Activated gamma-delta T cell treated with Interleukin-2 at 50 U/mL for 16 hours (primary cell): Measurements from ENCODE around the gene HOXD4.

ENCODE experiments used
- DNase-seq: peaks from one replicate; pipeline ENCODE4 v3.0.0-alpha.2; 2020

The HOXD4 gene

GRCh38 chr2:176151442-176152287, at the start of gene HOXD4:
TSS of gene HOXD4 (plus strand) at chr2:176151550. CDS start at chr2:176151634, 84 bp downstream.
- DNase-seq = no peak

DNA sequence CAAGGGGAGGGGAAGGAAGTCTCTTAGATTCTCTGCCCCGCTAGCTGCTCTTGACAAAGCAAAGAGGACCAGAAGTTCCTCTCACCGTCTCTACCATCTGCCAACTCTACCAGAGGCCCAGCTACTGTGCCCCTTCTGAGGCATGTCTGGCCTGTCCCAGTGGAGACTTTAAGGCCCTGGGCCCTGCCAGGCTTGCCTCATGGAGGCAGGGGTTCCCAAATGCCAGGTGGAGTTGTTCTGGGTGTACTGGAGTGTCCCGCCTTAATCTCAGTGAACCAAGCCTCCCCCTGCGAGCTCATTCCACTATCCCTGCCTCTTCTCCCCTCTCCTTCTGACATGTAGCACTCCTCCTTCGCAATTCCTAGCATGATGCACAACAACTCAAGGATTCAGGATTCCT, 49.5 kb upstream of the HOXD4 start:
- DNase-seq = no peak

DNA sequence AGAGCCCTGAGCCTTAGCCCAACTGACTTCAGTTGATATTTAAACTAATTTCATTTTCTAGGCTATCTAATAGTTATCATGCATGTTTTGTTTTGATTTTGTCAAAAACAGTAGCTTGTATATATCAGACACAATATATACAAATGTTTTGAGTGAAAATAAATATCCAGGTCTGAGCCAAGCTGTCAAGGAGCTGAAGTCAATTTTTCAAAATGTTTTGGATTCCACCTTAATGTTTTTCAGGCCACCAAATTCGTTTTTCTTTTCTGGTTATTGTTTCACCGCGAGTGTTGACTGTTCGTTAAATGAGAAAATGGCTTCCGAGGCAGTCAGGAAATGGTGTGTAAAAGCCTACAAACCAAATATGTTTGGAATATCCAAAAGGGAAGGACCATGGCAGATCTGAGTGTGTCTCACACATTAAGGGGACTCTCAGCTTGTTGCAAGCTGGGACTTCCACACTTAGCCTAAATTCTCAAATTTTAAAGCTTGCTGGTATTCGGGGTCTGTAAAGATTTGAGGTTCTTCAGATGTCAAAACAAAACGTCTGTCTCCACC, 49.0 kb upstream of the HOXD4 start:
- DNase-seq = no peak

- no peak for DNase-seq
These were observed 48.2 kb upstream of the HOXD4 start for GRCh38 chr2:176103194-176103593.

- DNase-seq = no peak
These were observed 47.5 kb upstream of the HOXD4 start for GRCh38 chr2:176103742-176104315.

DNA sequence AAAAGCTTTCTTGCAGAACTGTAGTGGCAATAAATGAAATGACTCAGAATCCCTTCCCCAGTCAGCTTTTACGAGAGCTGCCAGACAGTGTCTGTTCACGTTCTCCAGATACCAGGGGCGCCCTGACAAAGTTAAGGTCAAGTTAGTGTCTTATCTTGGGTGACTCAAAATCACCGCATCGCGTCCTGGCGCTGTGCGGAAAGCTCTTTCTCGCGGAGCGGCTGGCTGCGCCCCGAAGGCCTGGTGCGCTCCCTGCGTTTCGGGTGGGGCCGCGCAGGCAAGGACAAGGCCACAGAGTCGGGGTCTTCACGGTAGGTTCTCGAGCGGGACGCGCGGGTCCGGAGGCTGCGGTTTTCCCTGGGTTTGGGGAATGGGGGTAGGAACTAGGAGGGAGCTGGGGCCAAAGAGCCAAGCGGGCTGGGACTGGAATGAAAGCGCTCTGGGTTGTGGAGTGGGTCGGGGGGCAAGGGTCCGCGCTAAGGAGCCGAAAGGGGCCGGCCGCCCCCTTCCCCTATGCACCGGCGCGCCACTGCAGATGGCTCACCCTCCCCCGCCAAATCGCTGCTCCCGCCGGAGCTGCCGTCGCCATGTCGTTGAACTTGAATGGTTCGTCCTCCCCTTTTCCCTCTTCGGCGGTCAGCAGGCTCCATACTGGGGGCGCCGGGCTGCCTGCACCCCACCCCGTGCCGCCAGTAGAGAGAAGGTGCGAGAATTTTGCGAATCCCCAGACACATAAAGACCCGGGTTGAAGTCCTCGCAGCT, 46.9 kb upstream of the HOXD4 start:
- DNase-seq = no peak

GRCh38 chr2:176105078-176105729, 46.1 kb upstream of the HOXD4 start:
- no peak for DNase-seq

DNA sequence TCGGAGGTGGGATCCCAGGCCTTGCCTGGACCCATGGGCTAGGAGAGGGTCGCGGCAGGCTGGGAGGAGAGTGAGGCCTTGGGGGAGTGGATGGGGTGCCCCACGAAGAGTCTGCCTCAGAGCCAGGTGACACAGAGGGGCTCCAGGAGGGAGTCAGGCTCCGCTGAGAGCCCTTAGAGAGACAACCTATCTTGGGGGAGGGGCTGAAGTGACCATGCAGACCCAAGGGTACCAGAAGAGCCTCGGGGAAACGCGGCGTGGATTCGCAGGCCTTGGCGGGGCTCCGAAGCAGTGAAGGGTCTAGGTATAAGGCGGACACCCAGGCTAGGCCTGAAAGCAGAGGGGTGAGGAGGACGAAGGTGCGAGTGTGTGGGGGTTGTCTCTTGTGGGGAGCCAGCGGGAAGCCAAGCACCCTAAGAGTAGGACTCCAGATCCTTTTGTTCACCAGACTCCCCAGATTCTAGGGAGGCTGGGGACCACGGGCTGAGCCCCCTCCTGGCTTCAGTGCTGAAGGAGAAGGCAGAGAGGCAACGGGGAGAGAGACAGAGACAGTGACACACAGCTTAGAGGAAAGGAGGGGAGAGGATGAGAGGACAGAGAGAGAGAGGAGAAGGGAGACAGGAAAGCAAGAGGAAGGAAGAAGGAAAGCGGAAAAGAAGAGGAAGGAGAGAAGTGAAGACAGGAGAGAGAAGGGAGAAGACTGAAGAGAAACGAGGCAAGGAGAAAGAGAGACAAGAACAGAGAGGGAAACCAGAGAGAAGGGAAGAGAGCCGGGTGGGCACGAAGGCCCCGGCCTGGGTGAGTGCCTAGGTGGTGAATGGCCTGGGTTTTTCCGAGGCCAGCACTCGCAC, 45.4 kb upstream of the HOXD4 start:
- DNase-seq = no peak

DNA sequence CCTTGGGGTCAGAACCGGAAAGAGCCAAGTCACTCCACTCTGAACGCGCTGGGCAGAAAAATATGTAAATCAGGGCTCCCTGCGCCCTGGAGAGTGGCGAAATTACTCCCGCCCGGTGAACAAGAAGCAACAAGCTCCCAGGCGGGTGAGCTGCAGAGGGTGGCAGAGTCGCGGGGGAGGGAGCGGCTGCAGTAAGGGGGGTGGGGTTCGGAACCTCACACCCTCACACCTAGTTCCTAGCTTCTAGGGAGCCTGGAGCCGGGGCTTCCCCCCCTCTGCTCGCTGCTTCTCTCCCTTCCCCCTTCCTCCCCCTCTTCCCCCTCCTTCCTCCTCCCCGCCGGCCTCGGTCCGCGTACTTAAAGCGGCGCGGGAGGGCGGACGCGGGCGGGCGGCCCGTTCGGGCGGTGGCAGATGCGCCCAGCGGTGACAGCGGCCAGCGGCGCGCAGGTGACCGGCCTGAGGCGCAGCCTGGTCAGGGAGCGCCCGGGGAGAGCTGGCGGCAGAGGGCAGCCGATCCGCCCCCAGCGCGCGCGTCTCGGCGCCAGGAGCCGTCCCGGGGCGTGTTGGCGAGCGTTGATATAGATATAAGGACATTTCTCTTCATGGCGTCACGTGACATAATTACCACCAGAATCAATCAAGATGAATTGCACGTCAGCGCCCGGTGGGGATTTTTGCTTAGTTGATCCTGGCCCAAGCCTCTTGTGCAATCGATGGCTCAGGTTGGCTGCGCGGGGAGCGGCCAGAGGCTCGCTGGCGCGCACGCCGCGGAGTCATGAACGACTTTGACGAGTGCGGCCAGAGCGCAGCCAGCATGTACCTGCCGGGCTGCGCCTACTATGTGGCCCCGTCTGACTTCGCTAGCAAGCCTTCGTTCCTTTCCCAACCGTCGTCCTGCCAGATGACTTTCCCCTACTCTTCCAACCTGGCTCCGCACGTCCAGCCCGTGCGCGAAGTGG, 44.5 kb upstream of the HOXD4 start, which contains the start of gene HOXD11:
Gene HOXD11, plus strand, starts transcription at position 700 of the 959 bp plus-strand sequence. Its CDS starts 76 bp downstream, at position 776.
- no peak for DNase-seq

DNA sequence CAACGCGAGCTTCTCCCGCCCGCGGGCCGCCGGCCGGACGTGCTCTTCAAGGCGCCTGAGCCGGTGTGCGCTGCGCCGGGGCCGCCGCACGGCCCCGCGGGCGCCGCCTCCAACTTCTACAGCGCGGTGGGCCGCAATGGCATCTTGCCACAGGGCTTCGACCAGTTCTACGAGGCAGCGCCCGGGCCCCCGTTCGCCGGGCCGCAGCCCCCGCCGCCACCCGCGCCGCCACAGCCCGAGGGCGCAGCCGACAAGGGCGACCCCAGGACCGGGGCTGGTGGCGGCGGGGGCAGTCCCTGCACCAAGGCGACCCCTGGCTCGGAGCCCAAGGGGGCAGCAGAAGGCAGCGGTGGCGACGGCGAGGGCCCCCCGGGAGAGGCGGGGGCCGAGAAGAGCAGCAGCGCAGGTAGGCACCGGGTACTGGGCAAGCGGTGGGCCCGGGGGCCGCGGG, 43.6 kb upstream of the HOXD4 start:
- no peak for DNase-seq

- no peak for DNase-seq
These were observed 42.0 kb upstream of the HOXD4 start for GRCh38 chr2:176109192-176109901.

DNA sequence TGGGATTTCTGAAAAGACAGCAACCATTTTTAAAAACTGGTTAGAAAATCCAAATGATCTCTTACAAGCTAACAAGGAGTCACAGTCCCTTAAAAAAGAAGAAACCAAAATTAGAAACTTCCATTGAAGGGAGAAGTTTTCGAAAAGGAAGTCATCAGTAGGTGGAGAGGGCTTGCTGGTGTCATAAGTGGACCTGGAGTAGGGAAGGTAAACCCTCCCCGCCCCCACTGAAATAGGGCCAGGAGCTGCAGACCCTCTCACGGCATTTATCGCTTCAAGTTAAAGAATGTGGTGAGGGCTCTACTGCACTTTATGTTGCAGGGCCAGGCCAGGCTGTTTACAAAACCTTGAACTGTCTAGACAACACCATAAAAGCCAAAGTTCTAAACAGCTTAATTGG, 41.4 kb upstream of the HOXD4 start:
- DNase-seq = no peak

DNA sequence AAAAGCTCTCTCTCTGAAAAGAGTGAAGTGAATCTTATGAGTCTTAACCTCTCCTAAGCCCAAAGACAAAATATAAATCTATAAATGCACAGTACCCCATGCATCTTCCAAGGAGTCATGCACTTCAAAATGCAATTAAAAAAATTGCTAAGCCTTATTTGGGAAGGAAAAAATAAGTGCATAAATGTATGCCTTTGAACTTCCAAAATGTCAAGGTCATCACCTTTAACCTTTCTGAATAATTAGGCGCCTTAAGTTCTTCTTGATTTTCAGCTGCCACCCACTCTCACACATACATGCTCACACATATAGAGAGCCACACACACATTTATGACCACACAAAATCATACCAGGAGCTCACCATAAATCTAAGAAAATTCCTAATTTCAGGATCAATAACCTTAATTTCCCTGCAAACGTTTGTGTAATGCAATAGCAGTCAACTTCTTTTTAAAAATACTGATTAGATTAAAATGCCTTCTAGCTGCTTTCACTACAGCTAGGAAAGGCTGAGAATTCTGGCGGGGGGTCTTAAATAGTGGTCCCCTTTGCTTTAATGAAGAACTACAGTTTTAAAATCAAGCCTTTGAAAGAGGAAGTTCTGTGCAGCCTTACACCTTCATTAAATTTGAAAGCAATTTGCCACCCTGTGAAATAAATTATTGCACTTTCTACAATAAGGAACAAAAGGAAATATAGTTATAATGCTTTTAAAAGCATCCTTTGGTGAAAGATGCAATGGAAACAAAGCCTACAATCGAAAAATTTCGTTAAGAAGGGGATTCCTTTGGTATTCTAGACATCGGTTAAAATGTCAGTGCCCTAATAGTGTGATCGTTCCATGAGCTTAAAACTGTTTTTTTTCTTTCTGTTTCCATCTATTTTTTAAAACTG, 40.7 kb upstream of the HOXD4 start:
- DNase-seq = no peak

DNA sequence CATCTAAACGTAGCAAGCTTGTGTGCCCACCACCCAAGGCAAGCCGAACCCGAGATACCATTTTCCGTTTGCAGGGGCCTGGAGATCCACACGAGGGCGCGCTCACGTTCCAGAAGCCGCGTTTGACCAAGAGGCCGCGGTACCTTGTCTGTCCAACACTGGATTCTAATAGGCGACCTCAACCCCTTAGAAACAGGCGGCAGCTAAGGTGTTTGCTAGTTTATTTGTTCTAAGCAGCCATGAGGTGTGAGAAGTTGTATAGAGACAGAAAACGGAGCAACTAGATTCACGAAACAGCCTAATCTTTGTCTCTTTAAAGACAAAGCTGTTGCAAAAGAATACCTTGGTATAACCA, 40.1 kb upstream of the HOXD4 start:
- no peak for DNase-seq

GRCh38 chr2:176111846-176112374, 39.4 kb upstream of the HOXD4 start:
- DNase-seq = no peak

- no peak for DNase-seq
These were observed 38.7 kb upstream of the HOXD4 start for GRCh38 chr2:176112375-176113302.
